H9 (cell line): ENCODE measurements around the gene SETBP1. TPM values are rescaled to one million over a fixed set of nuclear protein-coding genes. Genes with fewer than 3 reads are reported as not detected.

ENCODE experiments used
- DNase-seq: peaks from one replicate; pipeline ENCODE4 v3.0.0-alpha.2; 2017
- H2AFZ ChIP-seq: one replicate; pipeline ENCODE4 v1.6.1; 2013; ENCODE audit warnings: mild to moderate bottlenecking, low read length, control low read depth, moderate library complexity
- H2AK5ac ChIP-seq: 2 replicates; pipeline ENCODE4 v1.6.1; 2013; ENCODE audit warnings: low read length, control low read depth, mixed read lengths; ENCODE audit not compliant: insufficient read length
- H2BK120ac ChIP-seq: one replicate; pipeline ENCODE4 v1.6.1; 2013; ENCODE audit warnings: low read depth, mild to moderate bottlenecking, low read length, control low read depth, inconsistent platforms; ENCODE audit not compliant: poor library complexity, severe bottlenecking
- H2BK12ac ChIP-seq: 2 replicates; pipeline ENCODE4 v1.6.1; 2013; ENCODE audit warnings: low read length, control low read depth, mixed read lengths, low read depth; ENCODE audit not compliant: insufficient read length
- H2BK15ac ChIP-seq: 2 replicates; pipeline ENCODE4 v1.6.1; 2013; ENCODE audit warnings: low read depth, low read length, control low read depth
- H2BK20ac ChIP-seq: one replicate; pipeline ENCODE4 v1.6.1; 2013; ENCODE audit warnings: low read depth, mild to moderate bottlenecking, low read length, control low read depth, inconsistent platforms; ENCODE audit not compliant: poor library complexity, severe bottlenecking
- H2BK5ac ChIP-seq: 2 replicates; pipeline ENCODE4 v1.6.1; 2013; ENCODE audit warnings: low read length, control low read depth, mixed read lengths; ENCODE audit not compliant: insufficient read length
- H3K14ac ChIP-seq: 2 replicates; pipeline ENCODE4 v1.6.1; 2013; ENCODE audit warnings: low read length, control low read depth; ENCODE audit not compliant: insufficient read depth
- H3K18ac ChIP-seq: 2 replicates; pipeline ENCODE4 v1.6.1; 2013; ENCODE audit warnings: low read depth, mild to moderate bottlenecking, mixed read lengths, low read length, control low read depth; ENCODE audit not compliant: insufficient read length
- H3K23ac ChIP-seq: 2 replicates; pipeline ENCODE4 v1.6.1; 2013; ENCODE audit warnings: low read length, control low read depth, mixed read lengths, low read depth; ENCODE audit not compliant: insufficient read length
- H3K23me2 ChIP-seq: 2 replicates; pipeline ENCODE4 v1.6.1; 2013; ENCODE audit warnings: low read depth, mild to moderate bottlenecking, mixed read lengths, low read length, control low read depth; ENCODE audit not compliant: insufficient read length, poor library complexity, severe bottlenecking
- H3K27ac ChIP-seq: 2 replicates; pipeline ENCODE4 v1.5.1; 2013; ENCODE audit warnings: low read length, control low read depth, mixed read lengths, low read depth; ENCODE audit not compliant: insufficient read length
- H3K27me3 ChIP-seq: 2 replicates; pipeline ENCODE4 v1.6.1; 2013; ENCODE audit warnings: low read length, control low read depth, inconsistent platforms; ENCODE audit not compliant: insufficient read depth
- H3K4ac ChIP-seq: 2 replicates; pipeline ENCODE4 v1.6.1; 2013; ENCODE audit warnings: low read depth, mild to moderate bottlenecking, control low read depth, inconsistent platforms, low read length, moderate library complexity
- H3K4me1 ChIP-seq: 2 replicates; pipeline ENCODE4 v1.6.1; 2013; ENCODE audit warnings: low read length, control low read depth, inconsistent platforms; ENCODE audit not compliant: insufficient read depth
- H3K4me2 ChIP-seq: 2 replicates; pipeline ENCODE4 v1.6.1; 2013; ENCODE audit warnings: low read length, control low read depth, mixed read lengths; ENCODE audit not compliant: insufficient read length, insufficient read depth
- H3K56ac ChIP-seq: 2 replicates; pipeline ENCODE4 v1.6.1; 2013; ENCODE audit warnings: low read depth, mild to moderate bottlenecking, mixed read lengths, low read length, control low read depth; ENCODE audit not compliant: insufficient read length
- H3K79me1 ChIP-seq: 2 replicates; pipeline ENCODE4 v1.6.1; 2013; ENCODE audit warnings: low read depth, mild to moderate bottlenecking, moderate library complexity, low read length, control low read depth, inconsistent platforms; ENCODE audit not compliant: insufficient read depth, poor library complexity, severe bottlenecking
- H3K79me2 ChIP-seq: 2 replicates; pipeline ENCODE4 v1.6.1; 2013; ENCODE audit warnings: low read length, control low read depth, inconsistent platforms; ENCODE audit not compliant: insufficient read depth
- H3K9ac ChIP-seq: 2 replicates; pipeline ENCODE4 v1.6.1; 2013; ENCODE audit warnings: low read length, control low read depth, mixed read lengths; ENCODE audit not compliant: insufficient read length; ENCODE audit errors: extremely low read depth
- H3K9me3 ChIP-seq: one replicate; pipeline ENCODE4 v1.6.1; 2013; ENCODE audit warnings: low read depth, low read length, inconsistent platforms; ENCODE audit not compliant: control insufficient read depth
- H3T11ph ChIP-seq: one replicate; pipeline ENCODE4 v1.6.1; 2013; ENCODE audit warnings: mild to moderate bottlenecking, low read length, control low read depth, inconsistent platforms
- H4K20me1 ChIP-seq: one replicate; pipeline ENCODE4 v1.6.1; 2013; ENCODE audit not compliant: control insufficient read depth, insufficient read length, insufficient read depth
- H4K5ac ChIP-seq: 2 replicates; pipeline ENCODE4 v1.6.1; 2013; ENCODE audit warnings: low read depth, mild to moderate bottlenecking, mixed read lengths, low read length, control low read depth; ENCODE audit not compliant: insufficient read length
- H4K8ac ChIP-seq: replicated peaks from 2 replicates; pipeline ENCODE4 v1.6.1; 2013; ENCODE audit warnings: low read length, control low read depth, mixed read lengths, low read depth; ENCODE audit not compliant: insufficient read length
- H4K91ac ChIP-seq: 2 replicates; pipeline ENCODE4 v1.6.1; 2013; ENCODE audit warnings: low read depth, mild to moderate bottlenecking, moderate library complexity, mixed read lengths, low read length, control low read depth; ENCODE audit not compliant: insufficient read length
- H3K27ac Mint-ChIP-seq, 3 experiments: 2 replicates in 2 of 3; 3 replicates in 1 of 3; pipeline ENCODE4 v1.8.0; 2020 to 2021; ENCODE audit warnings: mixed read lengths in 3 of 3, mild to moderate bottlenecking in 1 of 3, moderate library complexity in 1 of 3
- H3K27me3 Mint-ChIP-seq: 2 replicates; pipeline ENCODE4 v1.8.0; 2021; ENCODE audit warnings: low read depth, mild to moderate bottlenecking, moderate library complexity, mixed read lengths
- H3K36me3 Mint-ChIP-seq, 3 experiments: 2 replicates in 2 of 3; 3 replicates in 1 of 3; pipeline ENCODE4 v1.8.0; 2020 to 2021; ENCODE audit warnings: low read depth in 3 of 3, mixed read lengths in 3 of 3; ENCODE audit not compliant: insufficient read depth in 1 of 3
- H3K4me1 Mint-ChIP-seq, 2 experiments: 2 replicates each; pipeline ENCODE4 v1.8.0; 2020; ENCODE audit warnings: mixed read lengths in 2 of 2
- H3K4me3 Mint-ChIP-seq, 2 experiments: 2 replicates in 1 of 2; 3 replicates in 1 of 2; pipeline ENCODE4 v1.8.0; 2020 to 2021; ENCODE audit warnings: mild to moderate bottlenecking in 2 of 2, mixed read lengths in 2 of 2, moderate library complexity in 1 of 2
- H3K9me3 Mint-ChIP-seq, 2 experiments: 2 replicates in 1 of 2; 3 replicates in 1 of 2; pipeline ENCODE4 v1.8.0; 2020; ENCODE audit warnings: mild to moderate bottlenecking in 2 of 2, mixed read lengths in 2 of 2, moderate library complexity in 1 of 2
- CTCF ChIP-seq: fragments of 200-600 bp; sonication (generic); conservative IDR thresholded peaks from 3 replicates; pipeline ENCODE4 v1.8.0; 2021; ENCODE audit warnings: antibody characterized with exemption, mild to moderate bottlenecking
- total RNA-seq: library from RNA; stranded (reverse); gene quantifications from 2 replicates; pipeline ENCODE4 v1.2.1, GENCODE V29; 2021

SETBP1 gene
- total RNA-seq, 1 experiment from 2014 or later, result 4.6 TPM

GRCh38 chr18:45073556-45073955 lies 392.9 kb downstream of the SETBP1 start:
- no peaks in the 10 kb centered on the region for H3K9me3 Mint-ChIP-seq
- no peak overlapping the region for H2AFZ ChIP-seq
- no peak overlapping the region for H4K5ac ChIP-seq
- no peaks in the 10 kb centered on the region for H3K27me3 ChIP-seq
- H3K27ac Mint-ChIP-seq, result no peak overlapping the region
- no peak overlapping the region for H2BK15ac ChIP-seq
- H3K4me3 Mint-ChIP-seq, result no peak overlapping the region
- H3K36me3 Mint-ChIP-seq, result no peaks in the 10 kb centered on the region
- H3K4ac ChIP-seq, result no peak overlapping the region
- H3K4me2 ChIP-seq, result no peak overlapping the region
- no peak overlapping the region for H4K91ac ChIP-seq
- no peaks in the 10 kb centered on the region for H3K23me2 ChIP-seq
- DNase-seq, result no peak
- H3K79me2 ChIP-seq, result no peaks in the 10 kb centered on the region
- H2BK5ac ChIP-seq, result no peak overlapping the region
- H4K20me1 ChIP-seq, result no peaks in the 10 kb centered on the region
- H3K27ac ChIP-seq, result no peak overlapping the region
- no peak overlapping the region for H3K14ac ChIP-seq
- H2BK20ac ChIP-seq, result no peak overlapping the region
- no peak for TF ChIP-seq CTCF
- no peak overlapping the region for H3T11ph ChIP-seq
- no peak overlapping the region for H2BK12ac ChIP-seq
- no peaks in the 10 kb centered on the region for H3K9me3 ChIP-seq
- H4K8ac ChIP-seq, result no peak overlapping the region
- no peak overlapping the region for H3K9ac ChIP-seq
- H3K79me1 ChIP-seq, result no peaks in the 10 kb centered on the region
- no peak overlapping the region for H2BK120ac ChIP-seq
- no peak overlapping the region for H3K18ac ChIP-seq
- H3K56ac ChIP-seq, result no peak overlapping the region
- no peak overlapping the region for H3K23ac ChIP-seq
- no peaks in the 10 kb centered on the region for H3K4me1 ChIP-seq
- no peak overlapping the region for H2AK5ac ChIP-seq
- no peaks in the 10 kb centered on the region for H3K4me1 Mint-ChIP-seq
- no peaks in the 10 kb centered on the region; the same call in none of the 2 replicates for H3K27me3 Mint-ChIP-seq
